ENCODE measurements around the gene CLEC20A.

- no peak for TF ChIP-seq POLR2AphosphoS5 (IDR thresholded peaks at IDR 0.05)
- TF ChIP-seq CTCF (IDR thresholded peaks at IDR 0.05): no peak
- TF ChIP-seq POLR2A (IDR thresholded peaks at IDR 0.05): no peak
These were observed 24.0 kb upstream of the CLEC20A start for GRCh38 chr1:178520803-178521202.

Data from stomach (tissue), 4 donors.